CD4-positive, alpha-beta T cell treated with Interleukin-4 for 4 hours (primary cell): Measurements from ENCODE around the gene PELI2.
"Not testable (repeated sequence)": the region's sequence is repeated elsewhere in the genome, so short reads cannot be mapped to it uniquely, and the experiment has no call there.

ENCODE experiments used
- DNase-seq: peaks from one replicate; pipeline ENCODE4 v3.0.0-alpha.2; 2020

The PELI2 gene

GRCh38 chr14:56144176-56144575 lies 26.0 kb downstream of the PELI2 start:
- no peak for DNase-seq

GRCh38 chr14:56145181-56145769 lies 27.1 kb downstream of the PELI2 start:
- no peak for DNase-seq

GRCh38 chr14:56145965-56146364 lies 27.8 kb downstream of the PELI2 start:
- DNase-seq, result no peak

GRCh38 chr14:56147449-56147848 lies 29.2 kb downstream of the PELI2 start:
- no peak for DNase-seq

- DNase-seq, result no peak
Observed at GRCh38 chr14:56147986-56148901, 30.0 kb downstream of the PELI2 start.

GRCh38 chr14:56149151-56149550 lies 30.9 kb downstream of the PELI2 start:
- DNase-seq, result no peak

GRCh38 chr14:56149995-56150394 lies 31.8 kb downstream of the PELI2 start:
- DNase-seq, result no peak

GRCh38 chr14:56150645-56151345 lies 32.6 kb downstream of the PELI2 start:
- DNase-seq, result no peak

GRCh38 chr14:56152221-56152620 lies 34.0 kb downstream of the PELI2 start:
- DNase-seq, result no peak

GRCh38 chr14:56153267-56153666 lies 35.1 kb downstream of the PELI2 start:
- no peak for DNase-seq

GRCh38 chr14:56154321-56154720 lies 36.1 kb downstream of the PELI2 start:
- no peak for DNase-seq

GRCh38 chr14:56156096-56156495 lies 37.9 kb downstream of the PELI2 start:
- DNase-seq, result no peak

- no peak for DNase-seq
Observed at GRCh38 chr14:56159066-56159465, 40.9 kb downstream of the PELI2 start.

GRCh38 chr14:56160088-56160487 lies 41.9 kb downstream of the PELI2 start:
- DNase-seq, result no peak

- DNase-seq, result no peak
Observed at GRCh38 chr14:56161658-56162057, 43.4 kb downstream of the PELI2 start.

- DNase-seq, result no peak
Observed at GRCh38 chr14:56162476-56162875, 44.3 kb downstream of the PELI2 start.

- not testable (repeated sequence) for DNase-seq
Observed at GRCh38 chr14:56166579-56166978, 48.4 kb downstream of the PELI2 start.

- DNase-seq, result no peak
Observed at GRCh38 chr14:56168007-56168616, 49.9 kb downstream of the PELI2 start.

- no peak for DNase-seq
Observed at GRCh38 chr14:56170028-56170427, 51.8 kb downstream of the PELI2 start.

GRCh38 chr14:56170877-56171422 lies 52.7 kb downstream of the PELI2 start:
- no peak for DNase-seq

- no peak for DNase-seq
Observed at GRCh38 chr14:56172074-56172473, 53.9 kb downstream of the PELI2 start.

- DNase-seq, result no peak
Observed at GRCh38 chr14:56172571-56172971, 54.4 kb downstream of the PELI2 start.

GRCh38 chr14:56173365-56173922 lies 55.2 kb downstream of the PELI2 start:
- no peak for DNase-seq
